Activated CD8-positive, alpha-beta memory T cell treated with anti-CD3 and anti-CD28 coated beads, Interleukin-2, amount 50 U/mL, for 4 hours (primary cell): ENCODE measurements around the gene NBPF15.
A peak's percentile ranks its signal among the peaks of the same experiment; 100 is the strongest.
"Not testable (repeated sequence)": the region's sequence is repeated elsewhere in the genome, so short reads cannot be mapped to it uniquely, and the experiment has no call there.

Experiments
- DNase-seq: peaks from one replicate; pipeline ENCODE4 v3.0.0-alpha.2; 2020

Gene NBPF15

GRCh38 chr1:144461136-144461759 lies at the start of gene NBPF15:
Gene NBPF15 (minus strand): TSS chr1:144461669. CDS start chr1:144440003, 21,666 bp downstream.
- peak; percentile 55 for DNase-seq

- not testable (repeated sequence) for DNase-seq
Observed at GRCh38 chr1:144496429-144496828, 35.0 kb upstream of the NBPF15 start.

GRCh38 chr1:144494130-144494529 lies 32.7 kb upstream of the NBPF15 start:
- not testable (repeated sequence) for DNase-seq

GRCh38 chr1:144490394-144490793 lies 28.9 kb upstream of the NBPF15 start:
- DNase-seq = peak; percentile 14

GRCh38 chr1:144487002-144487401 lies 25.5 kb upstream of the NBPF15 start:
- DNase-seq = not testable (repeated sequence)

GRCh38 chr1:144485048-144485993 lies 23.9 kb upstream of the NBPF15 start:
- not testable (repeated sequence) for DNase-seq

- not testable (repeated sequence) for DNase-seq
Observed at GRCh38 chr1:144473897-144474296, 12.4 kb upstream of the NBPF15 start.

- DNase-seq = not testable (repeated sequence)
Observed at GRCh38 chr1:144471434-144471833, 10.0 kb upstream of the NBPF15 start.

GRCh38 chr1:144461778-144462177 lies 309 bp upstream of the NBPF15 start:
- not testable (repeated sequence) for DNase-seq

- peak; percentile 19 for DNase-seq
Observed at GRCh38 chr1:144460686-144461085, 783 bp downstream of the NBPF15 start.

GRCh38 chr1:144442402-144442801 lies 19.1 kb downstream of the NBPF15 start:
- DNase-seq = not testable (repeated sequence)

GRCh38 chr1:144439737-144440136 lies 21.7 kb downstream of the NBPF15 start:
- DNase-seq = not testable (repeated sequence)

- peak; percentile 39 for DNase-seq
Observed at GRCh38 chr1:144418891-144419694, 42.4 kb downstream of the NBPF15 start.

GRCh38 chr1:144413404-144414118 lies 47.9 kb downstream of the NBPF15 start:
- not testable (repeated sequence) for DNase-seq

GRCh38 chr1:144412491-144413403 lies 48.7 kb downstream of the NBPF15 start:
- DNase-seq = peak; percentile 75

- DNase-seq = peak; percentile 66
Observed at GRCh38 chr1:144412068-144412471, 49.4 kb downstream of the NBPF15 start.

- DNase-seq = not testable (repeated sequence)
Observed at GRCh38 chr1:144402807-144403206, 58.7 kb downstream of the NBPF15 start.

- DNase-seq = not testable (repeated sequence)
Observed at GRCh38 chr1:144371651-144372050, 89.8 kb downstream of the NBPF15 start.
